ENCODE data around the gene RNF11.

The RNF11 gene

GRCh38 chr1:51317798-51318197, 81.7 kb downstream of the RNF11 start:
- DNase-seq = no peak

GRCh38 chr1:51320967-51321923, 85.2 kb downstream of the RNF11 start:
- DNase-seq = no peak

- no peak for DNase-seq
These were observed 85.8 kb downstream of the RNF11 start for GRCh38 chr1:51321924-51322280.

DNA sequence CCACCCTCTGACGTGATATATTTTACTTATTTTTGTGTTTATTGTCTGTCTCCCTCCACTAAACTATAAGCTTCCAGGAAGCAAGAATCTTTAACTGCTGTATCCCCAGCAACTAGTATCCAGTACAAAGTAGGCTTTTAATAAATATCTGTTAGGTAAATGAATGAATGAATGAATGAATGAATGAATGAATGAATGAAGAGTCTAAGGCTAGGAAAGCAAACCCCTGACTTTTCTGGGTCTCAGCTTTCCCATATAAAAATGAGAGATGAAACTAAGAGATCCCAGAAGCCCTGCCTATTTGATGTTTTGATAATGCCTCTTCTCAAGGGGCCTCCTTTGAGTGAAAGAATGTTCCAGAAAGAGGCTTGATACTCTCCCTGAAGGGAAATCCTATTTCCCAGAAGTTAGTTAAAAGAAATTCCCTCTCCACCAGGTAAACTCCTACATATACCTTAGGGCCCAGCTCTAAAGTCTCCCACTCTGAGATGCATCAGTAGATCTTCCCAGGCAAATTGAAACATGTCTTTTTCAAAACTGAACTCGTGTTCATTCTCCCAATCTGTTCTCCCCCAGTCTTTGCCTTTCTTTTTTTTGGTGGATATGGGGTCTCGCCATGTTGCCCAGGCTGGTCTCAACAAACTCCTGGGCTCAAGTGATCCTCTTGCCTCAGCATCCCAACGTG, 86.5 kb downstream of the RNF11 start:
- DNase-seq = no peak
